NCI-H128 (cell line): ENCODE results near the gene CSE1L.
"Not testable (repeated sequence)": the region's sequence is repeated elsewhere in the genome, so short reads cannot be mapped to it uniquely, and the experiment has no call there.

Experiments used
- DNase-seq: peaks from one replicate; lab custom pipeline; 2025; ENCODE audit not compliant: unreplicated experiment; lab: John Stamatoyannopoulos, UW

Gene CSE1L

GRCh38 chr20:49046087-49046900 is at the start of gene CSE1L:
Gene CSE1L, plus strand, starts transcription at chr20:49046312. Its CDS starts 12,152 bp downstream, at chr20:49058464.
- peak; percentile 94 for DNase-seq

DNA sequence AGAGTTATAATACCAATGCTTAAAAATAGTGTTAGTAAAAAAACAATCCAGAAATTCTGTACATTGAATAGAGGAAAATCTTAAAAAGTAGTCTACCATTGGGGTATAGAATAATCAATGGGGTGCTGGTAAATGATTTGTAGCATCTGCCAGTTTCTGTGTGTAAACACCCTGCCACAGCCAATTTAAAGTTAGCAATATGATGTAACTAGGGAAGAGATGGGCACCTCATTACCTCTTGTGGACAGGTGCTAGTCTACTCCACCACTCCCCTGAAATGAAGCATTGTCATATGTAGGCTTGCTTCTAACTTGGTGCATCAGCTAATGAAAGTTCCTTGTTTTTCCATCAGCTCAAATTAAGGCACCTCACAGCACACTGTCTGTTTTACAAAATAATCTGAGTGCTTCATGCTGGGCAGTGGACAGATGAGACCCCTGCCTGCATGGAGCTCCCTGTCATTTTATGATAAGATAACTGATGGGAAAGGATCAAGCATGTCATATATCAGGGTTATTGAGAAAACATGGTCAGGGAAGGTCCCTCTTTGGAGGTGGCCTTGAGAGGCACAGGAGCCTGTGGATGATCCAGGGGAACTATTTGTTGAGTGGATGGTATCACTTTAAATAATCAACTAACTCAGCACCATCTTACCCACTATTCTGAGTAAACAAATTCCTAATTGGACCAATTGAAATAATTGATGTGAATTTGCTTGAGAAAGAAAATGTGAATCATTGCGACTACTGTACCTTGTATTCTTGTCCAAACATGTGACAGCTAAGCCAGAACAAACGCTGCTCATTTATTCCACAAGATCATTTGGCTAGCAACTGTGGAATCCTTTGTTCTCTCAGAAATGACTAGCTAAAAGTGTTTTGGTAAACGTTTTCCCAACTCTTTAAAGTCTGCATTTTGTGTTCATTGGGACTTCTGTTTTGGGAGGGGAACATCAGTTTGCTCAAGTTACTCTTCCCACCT is 45.9 kb upstream of the CSE1L start:
- DNase-seq = no peak

DNA sequence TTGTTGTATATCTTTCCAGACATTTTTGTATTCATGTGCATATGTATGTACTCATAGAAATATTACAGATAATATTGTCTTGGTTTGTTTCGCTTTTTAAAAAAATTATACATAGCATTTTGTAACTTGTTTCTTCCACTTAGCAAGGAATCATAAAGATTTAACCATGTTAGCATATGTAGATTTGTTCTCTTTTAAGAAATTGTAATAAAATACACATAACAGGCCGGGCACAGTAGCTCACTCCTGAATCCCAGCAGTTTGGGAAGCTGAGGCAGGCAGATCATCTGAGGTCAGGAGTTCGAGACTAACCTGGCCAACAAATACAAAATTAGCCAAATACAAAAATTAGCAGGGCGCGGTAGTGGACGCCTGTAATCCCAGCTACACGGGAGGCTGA is 44.4 kb upstream of the CSE1L start:
- DNase-seq = no peak

- DNase-seq = no peak
These were observed 39.6 kb upstream of the CSE1L start for GRCh38 chr20:49006446-49006980.

GRCh38 chr20:49009899-49010631 is 36.0 kb upstream of the CSE1L start:
- no peak for DNase-seq

GRCh38 chr20:49024220-49024619 is 21.9 kb upstream of the CSE1L start:
- no peak for DNase-seq

DNA sequence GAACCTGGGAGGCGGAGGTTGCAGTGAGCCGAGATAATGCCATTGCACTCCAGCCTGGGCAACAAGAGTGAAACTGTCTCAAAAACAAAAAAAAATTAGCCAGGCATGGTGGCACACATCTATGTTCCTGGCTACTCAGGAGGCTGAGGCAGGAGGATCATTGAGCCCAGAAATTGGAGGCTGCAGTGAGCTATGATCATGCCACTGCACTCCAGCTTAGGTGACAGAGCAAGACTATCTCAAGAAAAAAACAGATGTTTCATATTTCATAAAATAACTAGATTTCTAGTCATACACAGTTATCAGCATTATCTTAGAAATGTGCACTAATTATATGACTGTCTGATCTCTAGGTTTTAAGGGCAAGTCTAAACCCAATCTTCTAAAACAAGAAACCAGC is 17.9 kb upstream of the CSE1L start:
- not testable (repeated sequence) for DNase-seq

DNA sequence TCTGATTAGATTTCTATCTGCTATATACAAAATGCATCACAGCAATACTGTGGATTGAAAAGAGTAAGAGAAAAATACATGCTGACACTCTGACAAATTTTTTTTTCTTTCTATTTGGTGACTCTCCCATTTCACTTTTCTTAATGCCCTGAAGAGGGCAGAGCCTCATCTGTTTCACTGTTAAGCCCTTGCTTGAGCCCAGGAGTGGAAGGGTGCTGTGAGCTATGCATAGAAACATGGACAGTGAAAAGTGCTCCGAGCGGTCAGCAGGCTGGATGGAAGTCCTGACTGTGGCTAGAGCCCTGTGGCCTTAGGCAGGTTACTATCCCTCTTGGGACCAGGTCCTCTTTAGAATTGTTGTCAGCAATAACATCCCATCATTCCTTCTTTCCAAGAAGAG is 17.4 kb upstream of the CSE1L start:
- DNase-seq = no peak

- no peak for DNase-seq
These were observed 16.9 kb upstream of the CSE1L start for GRCh38 chr20:49029203-49029602.

DNA sequence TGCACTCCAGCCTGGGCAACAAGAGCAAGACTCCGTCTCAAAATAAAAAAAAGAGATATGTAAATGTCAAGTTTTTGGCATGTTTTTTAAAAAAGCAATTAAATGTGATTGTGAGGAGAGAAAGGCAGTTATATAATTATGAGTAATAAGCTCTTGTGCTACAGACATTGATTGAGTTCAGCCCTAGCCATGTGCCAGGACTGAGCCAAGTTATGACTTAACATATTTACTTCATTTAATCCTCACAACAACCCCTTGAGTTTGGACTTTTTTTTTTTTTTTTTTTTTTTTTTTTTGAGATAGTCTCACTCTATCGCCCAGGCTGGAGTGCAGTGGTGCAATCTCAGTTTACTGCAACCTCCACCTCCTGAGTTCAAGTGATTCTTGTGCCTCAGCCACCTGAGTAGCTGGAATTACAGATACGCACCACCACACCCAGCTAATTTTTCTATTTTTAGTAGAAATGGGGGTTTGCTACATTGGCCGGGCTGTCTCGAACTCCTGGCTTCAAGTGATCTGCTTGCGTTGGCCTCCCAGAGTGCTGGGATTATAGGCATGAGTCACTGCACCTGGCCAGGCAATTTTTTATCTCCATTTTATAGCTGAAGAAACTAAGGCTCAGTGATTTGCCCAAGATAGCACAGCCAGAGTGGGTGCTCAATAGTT is 15.0 kb upstream of the CSE1L start:
- DNase-seq = no peak

DNA sequence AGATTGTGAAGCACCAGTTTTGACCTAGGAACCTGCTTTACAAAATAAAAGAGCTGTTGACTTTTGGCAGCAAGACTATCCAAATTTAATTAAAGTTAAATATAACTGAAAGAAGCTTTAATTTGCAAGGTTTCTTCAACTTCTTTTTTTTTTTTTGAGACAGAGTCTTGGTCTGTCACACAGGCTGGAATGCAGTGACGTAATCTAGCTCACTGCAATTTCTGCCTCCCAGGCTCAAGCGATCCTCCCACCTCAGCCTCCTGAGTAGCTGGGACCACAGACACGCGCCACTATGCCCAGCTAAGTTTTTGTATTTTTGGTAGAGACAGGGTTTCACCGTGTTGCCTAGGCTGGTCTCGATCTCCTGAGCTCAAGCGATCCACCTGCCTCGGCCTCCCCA is 13.7 kb upstream of the CSE1L start:
- DNase-seq = no peak

- no peak for DNase-seq
These were observed 11.9 kb upstream of the CSE1L start for GRCh38 chr20:49034070-49034732.

DNA sequence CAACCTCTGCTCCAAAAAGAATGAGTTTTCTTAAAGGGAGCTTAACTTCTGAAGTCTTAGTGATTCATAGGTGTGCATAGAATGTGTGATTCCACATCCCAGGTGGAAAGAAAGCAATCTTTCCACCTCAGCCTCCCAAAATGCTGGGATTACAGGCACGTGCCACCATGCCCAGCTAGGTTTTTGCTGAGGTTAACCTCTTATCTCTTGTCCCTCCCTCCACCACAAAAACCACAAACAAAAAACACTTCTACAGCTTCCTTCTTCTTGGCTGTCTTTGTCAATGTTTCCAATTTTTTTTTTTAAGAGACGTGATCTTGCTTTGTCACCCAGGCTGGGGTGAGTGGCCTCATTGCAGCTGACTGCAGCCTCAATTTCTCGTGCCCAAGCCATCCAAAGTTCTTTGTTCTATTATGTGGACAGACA is 8.1 kb upstream of the CSE1L start:
- no peak for DNase-seq

- DNase-seq = no peak
These were observed 6.3 kb upstream of the CSE1L start for GRCh38 chr20:49039854-49040253.

- no peak for DNase-seq
These were observed 3.1 kb upstream of the CSE1L start for GRCh38 chr20:49043000-49043399.

DNA sequence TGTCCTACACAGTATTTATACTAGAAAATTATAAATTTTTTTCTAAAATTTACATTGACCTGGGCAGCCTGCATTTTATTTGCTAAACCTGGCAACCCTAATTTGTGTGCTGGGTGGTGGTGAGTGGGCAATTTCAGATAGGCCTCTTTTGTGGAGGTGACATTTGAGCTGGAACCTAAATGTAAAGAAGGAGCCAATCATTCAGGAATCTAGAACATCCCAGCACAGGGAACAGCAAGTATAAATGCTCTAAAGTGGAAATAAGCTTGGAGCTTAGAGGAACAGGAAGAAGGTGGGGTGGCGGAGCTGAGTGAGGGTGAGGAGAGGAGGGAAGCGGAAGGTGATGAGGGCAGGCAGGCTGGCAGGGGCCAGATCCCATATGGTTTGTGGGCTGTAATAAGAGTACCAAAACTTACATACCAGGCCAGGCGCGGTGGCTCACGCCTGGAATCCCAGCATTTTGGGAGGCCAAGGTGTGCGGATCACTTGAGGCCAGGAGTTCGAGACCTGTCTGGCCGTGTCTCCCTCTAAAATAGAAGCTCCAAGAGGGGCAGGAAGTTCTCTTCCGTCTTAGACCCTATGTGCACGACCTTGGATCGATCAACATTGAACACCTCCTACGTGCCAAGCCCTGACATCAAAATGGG is 549 bp upstream of the CSE1L start:
- no peak for DNase-seq

DNA sequence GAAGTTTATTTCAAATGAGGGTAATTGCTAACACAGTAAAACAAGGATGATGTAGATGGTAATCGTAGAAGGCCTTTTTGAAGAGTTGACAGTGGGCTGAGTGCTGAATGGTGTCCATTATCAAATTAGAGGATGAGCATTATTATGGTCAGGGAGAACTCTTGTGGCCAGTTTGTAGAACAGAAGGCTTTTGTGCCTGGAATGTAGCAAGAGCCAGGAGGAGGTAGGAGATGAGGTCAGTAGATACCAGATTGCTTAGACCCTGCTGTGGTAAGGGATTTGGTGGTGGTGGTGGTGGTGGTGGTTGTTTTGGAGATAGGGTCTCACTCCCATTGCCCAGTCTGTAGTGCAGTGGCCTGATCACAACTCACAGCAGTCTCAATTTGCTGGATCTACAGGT is 6.2 kb downstream of the CSE1L start:
- DNase-seq = no peak

GRCh38 chr20:49054056-49054643 is 8.0 kb downstream of the CSE1L start:
- DNase-seq = no peak

- no peak for DNase-seq
These were observed 17.2 kb downstream of the CSE1L start for GRCh38 chr20:49063279-49063678.
